Vagina (tissue), 2 donors: ENCODE measurements around the gene MAD1L1.

Experiments used
- CTCF ChIP-seq, 3 experiments: fragments of 450-650 bp in 2 of 3; fragments of 200-600 bp in 1 of 3; sonication (generic) in 1 of 3; IDR thresholded peaks; one replicate each; pipeline ENCODE4 v1.5.1; 2017 to 2019; ENCODE audit warnings: antibody characterized with exemption in 3 of 3, mild to moderate bottlenecking in 2 of 3, moderate library complexity in 2 of 3
- POLR2A ChIP-seq, 2 donors: fragments of 450-650 bp; IDR thresholded peaks; one replicate each; pipeline ENCODE4 v1.6.1; 2017; ENCODE audit warnings: antibody characterized with exemption in 2 of 2, mild to moderate bottlenecking in 2 of 2, moderate library complexity in 2 of 2

GRCh38 chr7:2239242-2239641, 6.5 kb upstream of the MAD1L1 start:
- TF ChIP-seq POLR2A (IDR thresholded peaks at IDR 0.05) (no peak), CTCF (IDR thresholded peaks at IDR 0.05) (no peak)
